HG02840 (cell line): Measurements from ENCODE around the gene PRDM5.
A peak's percentile ranks its signal among the peaks of the same experiment; 100 is the strongest.
"Not testable (repeated sequence)": the region's sequence is repeated elsewhere in the genome, so short reads cannot be mapped to it uniquely, and the experiment has no call there.

ENCODE experiments used
- ATAC-seq: cut with Tn5 transposase; IDR thresholded peaks from one replicate; pipeline ENCODE4 v1.9.1; 2021; ENCODE audit warnings: mild to moderate bottlenecking, moderate library complexity, moderate number of reproducible peaks; ENCODE audit not compliant: unreplicated experiment, low FRiP score

Gene PRDM5

DNA sequence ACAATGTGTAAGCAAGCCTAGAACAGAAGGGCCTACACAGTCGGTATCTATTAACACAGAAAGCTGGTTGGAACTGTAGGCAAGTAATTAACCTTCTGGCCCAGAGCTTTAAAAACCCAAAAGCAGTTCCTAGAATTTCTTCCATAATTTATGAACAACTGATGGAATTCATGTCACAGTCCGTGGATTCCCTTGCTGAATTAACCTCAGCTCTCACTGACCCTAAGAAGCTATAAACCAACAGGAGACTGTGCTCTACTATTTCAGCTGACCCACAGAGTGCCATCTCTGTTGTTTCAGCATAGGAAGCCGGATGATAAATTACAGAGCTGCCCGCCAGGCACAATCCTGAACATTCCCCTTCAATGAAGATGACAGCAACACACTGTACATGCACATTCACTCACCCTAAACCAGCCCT is 157.3 kb downstream of the PRDM5 start:
- ATAC-seq: no peak

- ATAC-seq: no peak
Observed at GRCh38 chr4:120763650-120764049, 158.9 kb downstream of the PRDM5 start.

DNA sequence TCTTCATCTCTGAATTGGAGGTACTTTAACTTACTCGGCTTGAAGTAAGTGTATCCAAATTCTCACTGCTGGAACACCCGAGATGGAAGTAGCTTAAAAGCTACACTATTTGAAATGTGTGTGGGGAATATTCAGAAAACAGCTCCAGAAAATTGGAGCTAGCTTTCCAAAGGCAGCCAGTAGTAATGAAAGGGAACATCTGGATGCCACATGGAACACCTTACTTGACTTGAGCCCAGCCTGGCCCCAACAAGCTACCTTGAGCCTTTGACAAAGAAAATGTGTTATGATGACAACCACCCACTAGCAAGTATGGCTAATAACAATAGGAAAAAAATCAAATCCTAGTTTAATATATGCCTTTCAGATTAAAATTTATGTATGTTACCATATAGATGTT is 161.5 kb downstream of the PRDM5 start:
- no peak for ATAC-seq

- no peak for ATAC-seq
Observed at GRCh38 chr4:120760047-120760446, 162.5 kb downstream of the PRDM5 start.

GRCh38 chr4:120755864-120756263 is 166.7 kb downstream of the PRDM5 start:
- ATAC-seq: no peak

GRCh38 chr4:120754590-120754989 is 167.9 kb downstream of the PRDM5 start:
- no peak for ATAC-seq

DNA sequence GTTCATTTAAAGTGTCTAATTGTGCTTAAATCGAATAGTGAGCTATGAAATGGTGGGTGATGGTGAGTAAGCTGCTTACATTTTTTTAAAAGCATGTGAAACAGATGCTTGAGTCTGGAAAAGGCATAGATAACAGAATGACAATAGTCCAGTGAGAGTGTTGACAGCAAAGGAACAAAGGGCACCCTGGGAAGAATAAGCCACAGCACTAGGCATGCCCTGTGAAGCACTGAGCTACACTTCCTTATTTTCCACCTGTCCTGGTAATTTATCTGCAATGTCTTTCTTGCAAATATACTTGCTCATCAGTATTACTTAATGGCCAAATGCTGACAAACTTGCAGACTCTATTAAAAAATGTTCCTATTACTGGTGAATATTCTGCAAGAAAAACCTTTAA is 168.7 kb downstream of the PRDM5 start:
- ATAC-seq: no peak

DNA sequence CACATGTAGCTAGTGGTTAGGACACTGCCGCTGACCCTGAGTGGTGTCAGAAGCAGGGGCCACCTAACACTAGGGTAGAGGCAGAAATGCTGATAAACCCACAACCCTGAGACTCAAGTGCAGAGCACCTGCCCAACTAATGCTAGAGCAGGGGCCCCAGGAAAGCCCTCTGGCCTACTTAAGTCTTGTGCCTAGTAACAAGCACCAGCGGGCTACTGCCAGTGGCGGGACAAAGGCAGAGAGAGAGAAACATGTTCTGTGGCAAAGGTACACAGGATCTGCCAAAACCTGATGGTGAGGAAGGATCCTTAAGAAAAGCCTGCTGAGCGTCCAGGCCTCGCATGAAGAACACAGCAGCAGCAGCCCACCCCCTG is 172.4 kb downstream of the PRDM5 start:
- ATAC-seq: no peak

- ATAC-seq: peak; percentile 86
Observed at GRCh38 chr4:120749445-120750151, 172.9 kb downstream of the PRDM5 start.

DNA sequence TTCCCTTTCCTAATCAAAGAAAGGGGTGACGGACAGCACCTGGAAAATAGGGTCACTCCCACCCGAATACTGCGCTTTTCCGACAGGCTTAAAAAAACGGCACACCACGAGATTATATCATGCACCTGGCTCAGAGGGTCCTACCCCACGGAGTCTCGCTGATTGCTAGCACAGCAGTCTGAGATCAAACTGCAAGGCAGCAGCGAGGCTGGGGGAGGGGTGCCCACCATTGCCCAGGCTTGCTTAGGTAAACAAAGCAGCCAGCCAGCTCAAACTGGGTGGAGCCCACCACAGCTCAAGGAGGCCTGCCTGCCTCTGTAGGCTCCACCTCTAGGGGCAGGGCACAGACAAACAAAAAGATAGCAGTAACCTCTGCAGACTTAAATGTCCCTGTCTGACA is 180.9 kb downstream of the PRDM5 start:
- ATAC-seq: not testable (repeated sequence)

DNA sequence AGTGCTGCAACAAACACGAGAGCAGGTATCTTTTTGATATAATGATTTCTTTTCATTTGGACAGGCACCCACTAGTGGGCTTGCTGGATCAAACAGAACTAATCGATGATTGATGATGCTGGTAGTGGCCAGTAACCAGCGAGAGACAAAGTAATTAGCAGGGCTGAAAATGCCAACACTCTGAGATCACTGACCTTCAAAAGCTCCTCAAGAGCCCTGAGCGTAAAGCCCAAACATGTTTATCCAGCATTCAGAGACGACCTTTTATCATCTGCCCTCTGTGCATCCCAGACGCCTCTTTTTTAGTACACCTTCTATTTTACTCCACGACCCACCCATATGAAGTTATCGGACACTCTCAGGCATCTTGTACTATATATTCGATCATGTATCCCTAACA is 186.2 kb downstream of the PRDM5 start:
- no peak for ATAC-seq

- no peak for ATAC-seq
Observed at GRCh38 chr4:120733968-120734367, 188.6 kb downstream of the PRDM5 start.

DNA sequence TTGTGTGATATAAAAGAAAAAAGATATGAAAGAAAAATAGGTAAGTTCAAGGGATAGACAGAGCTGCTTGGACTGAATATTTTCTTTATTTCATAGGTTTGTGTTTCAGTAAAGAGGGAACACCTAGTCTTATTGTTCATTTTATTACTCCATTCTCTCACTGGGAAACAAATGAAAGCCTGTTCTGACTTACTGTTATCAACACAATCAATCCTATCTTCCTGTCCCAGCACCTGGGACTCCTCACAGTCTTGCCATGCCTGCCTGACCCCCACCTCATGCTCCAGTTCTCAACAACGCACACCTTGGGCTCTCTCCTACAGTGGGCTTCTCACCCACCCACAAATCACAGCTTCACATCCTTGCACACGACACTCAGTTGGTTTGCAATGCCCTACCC is 189.5 kb downstream of the PRDM5 start:
- no peak for ATAC-seq

GRCh38 chr4:120731561-120731960 is 191.0 kb downstream of the PRDM5 start:
- ATAC-seq: no peak

DNA sequence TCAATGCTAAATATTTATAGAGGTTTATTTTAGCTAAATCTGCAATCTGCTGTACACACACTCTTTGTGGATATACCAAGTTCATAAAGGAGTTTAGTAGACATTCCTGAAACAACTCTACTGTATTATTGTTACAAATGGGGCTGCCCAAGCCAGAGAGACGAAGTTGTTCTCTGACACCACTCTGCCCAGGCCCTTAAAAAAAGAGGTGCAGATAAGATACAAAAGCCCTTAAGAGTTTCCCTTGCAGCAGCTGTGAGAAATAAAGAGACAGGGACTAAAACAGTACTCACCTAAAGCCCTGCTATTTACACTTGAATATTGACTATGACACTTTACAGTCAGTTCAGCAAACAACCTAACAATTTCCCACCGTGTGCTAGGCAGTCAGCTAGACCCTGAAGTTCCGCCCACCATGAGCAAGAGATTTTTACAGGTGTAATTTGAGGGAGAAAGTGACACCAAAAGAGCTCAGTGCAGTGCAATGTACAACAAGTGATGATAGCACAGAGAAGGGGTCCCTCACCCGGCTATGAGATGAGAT is 191.7 kb downstream of the PRDM5 start:
- ATAC-seq: no peak

DNA sequence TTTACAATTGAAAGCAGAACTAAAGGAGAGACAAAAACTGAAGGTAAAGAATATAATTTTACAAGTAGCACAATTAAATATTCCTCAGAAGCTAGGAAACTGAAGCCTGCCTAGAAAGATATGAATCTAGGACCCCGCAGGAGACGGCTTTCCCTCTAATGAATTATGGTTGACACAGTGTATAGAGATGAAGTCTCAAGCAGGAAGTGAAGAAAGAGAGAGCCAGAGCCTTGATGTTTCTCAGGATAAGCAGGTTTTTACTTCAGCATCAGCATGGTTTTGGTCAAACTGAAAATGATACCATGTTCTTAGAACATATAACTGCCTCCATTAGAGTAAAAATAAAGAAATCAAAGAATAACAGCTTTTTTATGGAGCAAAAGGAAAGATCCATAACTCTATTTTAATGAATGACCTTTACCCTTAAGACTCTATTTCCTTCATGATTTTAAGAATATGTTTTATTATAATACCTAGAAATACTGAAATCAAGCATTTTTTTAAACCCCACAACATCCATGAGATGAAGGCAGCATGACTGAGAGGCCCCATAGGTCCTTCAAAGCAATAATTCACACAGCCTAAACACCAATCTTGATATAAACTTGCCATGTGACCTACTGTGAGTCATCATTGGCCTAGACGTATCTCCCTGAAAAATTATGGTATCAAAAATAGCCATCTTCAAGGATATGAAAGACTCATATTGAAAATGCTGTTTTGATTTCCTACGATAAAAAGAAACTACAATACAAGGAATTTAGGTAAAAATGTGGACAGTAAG is 193.4 kb downstream of the PRDM5 start:
- no peak for ATAC-seq

DNA sequence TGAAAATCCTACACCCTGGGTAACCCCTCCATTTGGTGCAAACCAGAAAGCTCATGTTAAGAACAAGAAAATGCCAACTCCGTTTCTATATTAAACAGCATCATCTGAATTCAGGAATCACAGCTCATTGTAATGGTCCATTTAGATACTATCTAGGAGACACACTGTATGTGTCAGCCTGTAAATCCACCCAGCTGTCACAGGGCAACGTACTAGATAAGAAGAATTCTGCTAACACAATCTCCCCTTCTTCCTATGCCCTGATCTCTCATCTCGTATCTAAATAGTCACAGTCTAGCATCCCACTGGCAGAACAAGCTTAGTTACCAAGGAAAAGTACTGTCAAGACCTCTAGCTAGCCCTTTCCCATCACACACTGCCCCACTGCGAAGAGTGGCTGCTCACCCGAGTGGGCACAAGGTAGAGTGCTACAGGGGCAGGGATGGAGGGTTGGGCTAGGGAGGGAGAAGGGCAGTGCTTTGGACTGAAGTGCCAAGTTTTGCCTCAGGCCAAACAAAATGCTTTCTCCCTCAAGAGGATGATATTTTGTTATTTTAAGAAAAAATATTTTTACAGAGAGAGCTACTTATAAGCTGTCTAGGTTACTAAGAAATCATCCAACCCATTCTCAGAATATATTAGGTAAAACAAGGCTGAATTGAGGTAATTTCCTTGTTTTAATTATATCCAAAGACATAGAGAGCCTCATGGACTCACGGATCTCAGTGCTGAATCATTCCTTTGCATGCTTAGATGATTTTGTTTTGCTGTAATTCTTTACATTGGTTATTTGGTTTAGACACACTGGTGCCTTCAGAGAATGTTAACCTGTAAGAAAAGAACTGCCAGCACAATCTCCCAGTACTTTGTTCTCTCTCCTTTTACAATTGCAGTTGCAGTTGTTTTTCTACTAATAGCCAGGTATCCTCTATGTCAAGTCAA is 196.6 kb downstream of the PRDM5 start:
- no peak for ATAC-seq

DNA sequence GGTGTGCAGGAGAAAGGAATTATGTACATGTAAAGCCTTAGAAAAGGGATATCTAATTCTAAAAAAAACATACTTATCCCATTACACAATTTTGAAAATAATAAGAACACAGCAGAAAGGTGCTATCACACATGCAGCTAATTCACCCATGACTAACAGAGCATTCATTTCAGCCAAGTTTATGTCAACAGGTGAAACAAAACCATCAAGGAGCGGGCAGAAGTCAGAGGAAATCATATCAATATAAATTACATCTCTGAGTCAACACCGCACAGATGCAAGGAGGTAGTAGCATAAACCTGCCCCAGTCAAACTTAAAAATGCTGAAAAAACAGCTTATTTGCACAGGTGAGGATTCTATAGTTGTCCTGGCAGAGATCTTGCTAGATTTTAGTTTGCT is 197.9 kb downstream of the PRDM5 start:
- no peak for ATAC-seq

DNA sequence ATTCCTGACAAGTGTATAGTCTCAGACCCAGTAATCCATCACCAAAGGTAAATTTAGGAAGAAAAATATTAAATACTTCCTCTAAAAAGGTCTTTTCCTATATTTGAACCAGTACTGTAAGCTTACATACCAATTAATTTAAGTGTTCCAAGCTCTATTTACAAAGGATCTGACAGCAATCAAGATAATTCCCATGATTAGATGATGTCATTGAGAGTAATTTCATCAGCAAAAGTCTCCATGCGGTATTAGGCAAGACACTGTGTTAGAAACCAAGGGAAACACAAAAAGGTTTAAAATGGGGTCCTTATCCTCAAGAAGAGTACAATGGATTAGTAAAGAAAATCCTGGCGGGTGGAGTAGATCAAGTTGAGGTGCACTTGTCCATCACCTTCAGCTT is 198.5 kb downstream of the PRDM5 start:
- ATAC-seq: no peak

DNA sequence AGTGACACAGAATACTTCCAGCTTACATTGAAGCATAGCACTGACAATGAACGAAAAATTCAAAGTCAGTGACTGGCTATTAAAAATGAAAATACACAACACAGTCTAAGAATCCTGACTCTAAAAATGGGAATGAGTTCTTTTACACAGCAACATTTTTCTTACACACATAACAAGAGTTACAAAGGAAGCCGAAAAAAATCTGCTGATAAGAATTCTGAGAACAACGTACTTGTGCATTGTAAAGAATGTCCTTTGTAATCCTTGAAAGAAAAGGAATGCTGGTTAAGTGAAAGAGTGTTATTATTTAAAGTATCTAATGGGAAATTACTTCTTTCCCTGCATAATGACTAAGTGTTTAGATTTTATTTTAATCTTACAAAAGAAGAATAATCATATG is 199.4 kb downstream of the PRDM5 start:
- ATAC-seq: no peak

- ATAC-seq: no peak
Observed at GRCh38 chr4:120722655-120723054, 199.9 kb downstream of the PRDM5 start.
